IPS-15b (cell line): ENCODE measurements around the gene CCL13.

Source experiments
- H3K27me3 ChIP-seq: one replicate; pipeline ENCODE4 v1.6.1; 2013; ENCODE audit warnings: low read length; ENCODE audit not compliant: control insufficient read depth, insufficient read depth
- H3K36me3 ChIP-seq: one replicate; pipeline ENCODE4 v1.6.1; 2013; ENCODE audit warnings: low read length; ENCODE audit not compliant: control insufficient read depth, insufficient read depth
- H3K4me1 ChIP-seq: one replicate; pipeline ENCODE4 v1.6.1; 2013; ENCODE audit warnings: mild to moderate bottlenecking, low read length; ENCODE audit not compliant: control insufficient read depth, insufficient read depth
- H3K4me3 ChIP-seq: one replicate; pipeline ENCODE4 v1.5.1; 2013; ENCODE audit warnings: low read depth, low read length
- H3K9ac ChIP-seq: one replicate; pipeline ENCODE4 v1.6.1; 2013; ENCODE audit warnings: low read depth, mild to moderate bottlenecking, low read length
- H3K9me3 ChIP-seq: one replicate; pipeline ENCODE4 v1.6.1; 2013; ENCODE audit warnings: mild to moderate bottlenecking, low read length; ENCODE audit not compliant: control insufficient read depth, insufficient read depth

Gene CCL13

GRCh38 chr17:34339138-34339770 is 17.0 kb upstream of the CCL13 start:
- no peak overlapping the region for H3K4me3 ChIP-seq
- no peaks in the 10 kb centered on the region for H3K9me3 ChIP-seq
- H3K36me3 ChIP-seq, result no peaks in the 10 kb centered on the region
- no peaks in the 10 kb centered on the region for H3K27me3 ChIP-seq
- no peaks in the 10 kb centered on the region for H3K4me1 ChIP-seq
- no peak overlapping the region for H3K9ac ChIP-seq

GRCh38 chr17:34341916-34342315 is 14.4 kb upstream of the CCL13 start:
- H3K4me3 ChIP-seq, result no peak overlapping the region
- no peaks in the 10 kb centered on the region for H3K9me3 ChIP-seq
- H3K36me3 ChIP-seq, result no peaks in the 10 kb centered on the region
- no peaks in the 10 kb centered on the region for H3K4me1 ChIP-seq
- no peak overlapping the region for H3K9ac ChIP-seq
- no peaks in the 10 kb centered on the region for H3K27me3 ChIP-seq

GRCh38 chr17:34347063-34347462 is 9.2 kb upstream of the CCL13 start:
- Histone ChIP-seq H3K9ac (no peak overlapping the region), H3K9me3 (no peaks in the 10 kb centered on the region), H3K4me3 (no peak overlapping the region), H3K36me3 (no peaks in the 10 kb centered on the region), H3K4me1 (peaks cover 2% of the 10 kb centered on the region), H3K27me3 (no peaks in the 10 kb centered on the region)

- Histone ChIP-seq H3K9me3 (no peaks in the 10 kb centered on the region), H3K27me3 (no peaks in the 10 kb centered on the region), H3K36me3 (no peaks in the 10 kb centered on the region), H3K4me3 (no peak overlapping the region), H3K9ac (no peak overlapping the region), H3K4me1 (peaks cover 2% of the 10 kb centered on the region)
Observed at GRCh38 chr17:34349751-34350150, 6.5 kb upstream of the CCL13 start.

GRCh38 chr17:34351096-34351495 is 5.2 kb upstream of the CCL13 start:
- Histone ChIP-seq H3K4me3 (no peak overlapping the region), H3K27me3 (no peaks in the 10 kb centered on the region), H3K36me3 (no peaks in the 10 kb centered on the region), H3K9me3 (no peaks in the 10 kb centered on the region), H3K4me1 (peaks cover 2% of the 10 kb centered on the region), H3K9ac (no peak overlapping the region)

- Histone ChIP-seq H3K4me3 (no peak overlapping the region), H3K36me3 (no peaks in the 10 kb centered on the region), H3K9ac (no peak overlapping the region), H3K4me1 (peaks cover 2% of the 10 kb centered on the region), H3K9me3 (no peaks in the 10 kb centered on the region), H3K27me3 (no peaks in the 10 kb centered on the region)
Observed at GRCh38 chr17:34352191-34352590, 4.1 kb upstream of the CCL13 start.

- H3K27me3 ChIP-seq, result no peaks in the 10 kb centered on the region
- peaks cover 2% of the 10 kb centered on the region for H3K4me1 ChIP-seq
- no peaks in the 10 kb centered on the region for H3K36me3 ChIP-seq
- H3K9ac ChIP-seq, result no peak overlapping the region
- no peaks in the 10 kb centered on the region for H3K9me3 ChIP-seq
- no peak overlapping the region for H3K4me3 ChIP-seq
Observed at GRCh38 chr17:34354637-34355036, 1.6 kb upstream of the CCL13 start.

- no peaks in the 10 kb centered on the region for H3K4me1 ChIP-seq
- H3K36me3 ChIP-seq, result no peaks in the 10 kb centered on the region
- no peaks in the 10 kb centered on the region for H3K9me3 ChIP-seq
- peaks cover 2% of the 10 kb centered on the region for H3K27me3 ChIP-seq
- no peak overlapping the region for H3K4me3 ChIP-seq
- no peak overlapping the region for H3K9ac ChIP-seq
Observed at GRCh38 chr17:34357398-34357797, 1.1 kb downstream of the CCL13 start.

GRCh38 chr17:34358631-34359030 is 2.4 kb downstream of the CCL13 start:
- no peak overlapping the region for H3K4me3 ChIP-seq
- peaks cover 2% of the 10 kb centered on the region for H3K27me3 ChIP-seq
- H3K9ac ChIP-seq, result no peak overlapping the region
- no peaks in the 10 kb centered on the region for H3K4me1 ChIP-seq
- H3K36me3 ChIP-seq, result no peaks in the 10 kb centered on the region
- no peaks in the 10 kb centered on the region for H3K9me3 ChIP-seq

GRCh38 chr17:34360601-34361270 is 4.5 kb downstream of the CCL13 start:
- Histone ChIP-seq H3K4me1 (no peaks in the 10 kb centered on the region), H3K9ac (no peak overlapping the region), H3K36me3 (no peaks in the 10 kb centered on the region), H3K27me3 (peaks cover 2% of the 10 kb centered on the region), H3K9me3 (no peaks in the 10 kb centered on the region), H3K4me3 (no peak overlapping the region)

- Histone ChIP-seq H3K36me3 (no peaks in the 10 kb centered on the region), H3K9me3 (no peaks in the 10 kb centered on the region), H3K4me3 (no peak overlapping the region), H3K9ac (no peak overlapping the region), H3K4me1 (no peaks in the 10 kb centered on the region), H3K27me3 (peaks cover 2% of the 10 kb centered on the region)
Observed at GRCh38 chr17:34361478-34362061, 5.3 kb downstream of the CCL13 start.

GRCh38 chr17:34363183-34363661 is 6.9 kb downstream of the CCL13 start, which contains the start of gene CCL1:
Gene CCL1, minus strand, starts transcription at chr17:34363233. Its CDS starts 72 bp downstream, at chr17:34363161.
- Histone ChIP-seq H3K4me3 (no peak within 1 kb of the TSS), H3K9me3 (no peaks in the 10 kb centered on the region), H3K9ac (no peak within 1 kb of the TSS), H3K36me3 (no peaks in the 10 kb centered on the region), H3K27me3 (peaks cover 2% of the 10 kb centered on the region), H3K4me1 (no peaks in the 10 kb centered on the region)
